HG02852 (cell line): ENCODE data around the gene CDH22.

ENCODE experiments used
- ATAC-seq: cut with Tn5 transposase; IDR thresholded peaks from one replicate; pipeline ENCODE4 v1.9.1; 2021; ENCODE audit warnings: mild to moderate bottlenecking, moderate library complexity; ENCODE audit not compliant: unreplicated experiment

The CDH22 gene

GRCh38 chr20:46324960-46325703 lies 16.8 kb upstream of the CDH22 start:
- no peak for ATAC-seq

- ATAC-seq, result no peak
Observed at GRCh38 chr20:46324379-46324778, 16.1 kb upstream of the CDH22 start.

- ATAC-seq, result no peak
Observed at GRCh38 chr20:46323557-46323956, 15.3 kb upstream of the CDH22 start.

GRCh38 chr20:46322641-46323040 lies 14.3 kb upstream of the CDH22 start:
- ATAC-seq, result no peak

- ATAC-seq, result no peak
Observed at GRCh38 chr20:46317685-46318177, 9.4 kb upstream of the CDH22 start.

- ATAC-seq, result no peak
Observed at GRCh38 chr20:46316984-46317684, 8.8 kb upstream of the CDH22 start.

GRCh38 chr20:46315311-46315710 lies 7.0 kb upstream of the CDH22 start:
- no peak for ATAC-seq

GRCh38 chr20:46312945-46313861 lies 4.9 kb upstream of the CDH22 start:
- ATAC-seq, result no peak

- ATAC-seq, result no peak
Observed at GRCh38 chr20:46312075-46312944, 4.0 kb upstream of the CDH22 start.

- ATAC-seq, result no peak
Observed at GRCh38 chr20:46311719-46312074, 3.4 kb upstream of the CDH22 start.

- no peak for ATAC-seq
Observed at GRCh38 chr20:46311039-46311650, 2.8 kb upstream of the CDH22 start.

GRCh38 chr20:46309945-46310344 lies 1.6 kb upstream of the CDH22 start:
- no peak for ATAC-seq

- no peak for ATAC-seq
Observed at GRCh38 chr20:46307999-46308257, 370 bp downstream of the CDH22 start.

- no peak for ATAC-seq
Observed at GRCh38 chr20:46307139-46307998, 929 bp downstream of the CDH22 start.

GRCh38 chr20:46306743-46307138 lies 1.6 kb downstream of the CDH22 start:
- ATAC-seq, result no peak

GRCh38 chr20:46305973-46306360 lies 2.3 kb downstream of the CDH22 start:
- ATAC-seq, result no peak

GRCh38 chr20:46305331-46305972 lies 2.8 kb downstream of the CDH22 start:
- no peak for ATAC-seq

- ATAC-seq, result no peak
Observed at GRCh38 chr20:46304852-46305251, 3.4 kb downstream of the CDH22 start.

GRCh38 chr20:46304361-46304760 lies 3.9 kb downstream of the CDH22 start:
- no peak for ATAC-seq
